ENCODE results near the gene RCL1.

Gene RCL1

DNA sequence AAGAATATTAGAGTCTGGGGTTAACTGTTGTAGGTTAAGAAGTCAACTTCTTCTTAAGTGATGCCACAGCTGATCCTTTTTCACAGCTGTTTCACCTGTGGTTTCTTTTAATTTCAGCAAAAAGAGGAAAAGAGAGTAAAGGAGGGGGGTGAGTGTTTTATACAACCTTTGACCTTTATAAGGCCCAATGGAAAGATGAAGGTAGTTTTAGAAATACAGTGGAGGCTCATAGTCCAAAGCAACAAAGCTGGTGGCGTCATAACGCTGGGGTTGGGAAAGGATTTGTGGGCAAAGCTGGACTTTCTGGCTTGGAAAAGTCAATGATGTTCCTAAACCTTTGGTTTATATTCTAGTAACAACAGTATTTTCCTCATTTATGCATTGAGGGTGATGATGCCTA is 49.5 kb downstream of the RCL1 start:
- no peak for DNase-seq (ENCODE audit: low read depth in 2 of 2)

DNA sequence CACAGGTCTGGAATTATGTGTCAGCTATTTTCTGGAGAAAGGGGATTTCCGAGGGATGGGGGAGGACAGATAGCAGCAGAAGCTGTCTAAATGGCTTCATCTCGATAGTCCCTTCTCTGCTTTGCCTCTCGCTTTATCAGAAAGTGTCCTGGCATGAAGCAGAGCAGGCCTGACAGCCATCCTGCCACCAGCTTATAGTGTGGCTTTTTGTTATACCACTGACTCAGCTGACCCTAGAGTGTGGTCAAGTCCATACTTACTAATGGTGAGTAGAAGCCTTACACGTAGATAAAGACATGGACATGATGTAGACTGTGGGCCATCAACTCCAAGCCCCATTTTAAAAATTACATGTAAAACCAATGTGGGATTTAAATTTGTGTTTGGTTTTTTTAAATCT is 50.0 kb downstream of the RCL1 start:
- no peak for DNase-seq (ENCODE audit: low read depth in 2 of 2)

- DNase-seq (ENCODE audit: low read depth in 2 of 2) = no peak
These were observed 51.5 kb downstream of the RCL1 start for GRCh38 chr9:4844056-4844838.

- DNase-seq (ENCODE audit: low read depth in 2 of 2) = no peak
These were observed 56.6 kb downstream of the RCL1 start for GRCh38 chr9:4849369-4849768.

- no peak for DNase-seq (ENCODE audit: low read depth in 2 of 2)
These were observed 58.0 kb downstream of the RCL1 start for GRCh38 chr9:4850603-4851310.

DNA sequence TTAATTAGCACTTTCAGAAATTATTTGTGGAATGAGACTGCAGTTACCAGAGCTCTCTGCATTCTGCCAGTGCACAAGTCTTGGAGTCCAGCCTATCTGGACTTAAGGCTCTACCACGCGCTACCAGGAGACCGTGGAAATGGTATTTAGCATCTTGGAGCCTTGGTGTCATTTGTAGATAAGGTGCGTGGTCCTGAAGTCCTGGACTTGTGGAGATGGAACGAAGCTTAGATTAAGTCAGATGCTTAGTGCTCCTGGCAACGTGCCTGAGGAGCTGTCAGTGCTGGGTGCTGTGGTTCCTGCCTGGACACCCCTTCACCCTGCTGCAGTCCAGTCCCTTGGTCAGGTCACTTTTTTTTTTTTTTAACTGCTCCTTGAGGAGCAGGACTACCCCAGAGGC is 59.7 kb downstream of the RCL1 start:
- no peak for DNase-seq (ENCODE audit: low read depth in 2 of 2)

GRCh38 chr9:4854265-4854590 is 61.5 kb downstream of the RCL1 start:
- DNase-seq (ENCODE audit: low read depth in 2 of 2) = no peak

GRCh38 chr9:4855841-4856240 is 63.1 kb downstream of the RCL1 start:
- no peak for DNase-seq (ENCODE audit: low read depth in 2 of 2)

DNA sequence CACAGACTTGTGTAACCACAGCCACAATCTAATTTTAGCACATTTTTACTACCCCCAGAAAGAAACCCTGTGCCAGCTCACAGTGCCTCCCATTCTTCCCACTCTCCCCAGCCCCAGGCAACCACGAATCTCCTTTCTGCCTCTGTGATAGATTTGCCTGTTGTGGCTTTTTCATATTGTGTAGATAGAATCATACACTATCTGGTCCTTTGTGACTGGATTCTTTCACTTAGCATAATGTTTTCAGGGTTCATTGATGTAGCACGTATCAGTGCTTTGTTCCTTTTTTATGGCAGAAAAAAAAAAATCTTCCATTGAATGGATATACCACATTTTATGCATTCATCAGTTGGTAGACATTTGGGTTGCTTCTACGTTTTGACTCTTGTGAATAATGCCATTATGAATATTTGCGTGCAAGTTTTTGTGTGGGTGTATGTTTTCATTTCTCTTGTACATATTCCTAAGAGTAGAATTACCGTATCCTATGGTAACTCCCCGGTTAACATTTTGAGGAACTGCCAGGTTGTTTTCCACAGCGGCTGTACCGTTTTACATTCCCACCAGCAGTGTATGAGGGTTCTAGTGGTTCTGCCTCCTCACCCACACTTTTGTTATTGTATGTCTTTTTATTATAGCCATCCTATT is 64.5 kb downstream of the RCL1 start:
- DNase-seq (ENCODE audit: low read depth in 2 of 2) = no peak

DNA sequence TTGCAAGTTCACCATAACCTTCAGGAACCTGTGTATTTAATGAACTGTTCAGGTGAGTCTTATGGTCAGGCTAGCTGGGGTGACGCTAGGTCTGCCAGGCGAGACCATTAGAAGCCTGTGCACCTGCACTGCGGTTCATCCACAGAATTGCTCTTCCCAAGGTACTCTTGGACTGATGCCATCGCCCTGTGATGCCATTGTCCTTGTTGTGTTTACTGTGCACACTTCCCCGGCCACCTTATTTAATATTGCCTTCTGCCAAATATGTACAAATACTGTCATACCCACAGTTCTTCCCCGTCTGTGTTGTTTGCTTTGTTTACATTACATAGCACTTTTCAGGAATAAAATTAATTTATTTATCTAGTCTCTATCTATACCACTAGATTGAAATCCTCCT is 66.3 kb downstream of the RCL1 start:
- no peak for DNase-seq (ENCODE audit: low read depth in 2 of 2)

GRCh38 chr9:4860383-4860782 is 67.6 kb downstream of the RCL1 start:
- no peak for DNase-seq (ENCODE audit: low read depth in 2 of 2)

GRCh38 chr9:4861145-4861544 is 68.4 kb downstream of the RCL1 start:
- DNase-seq (ENCODE audit: low read depth in 2 of 2) = no peak

DNA sequence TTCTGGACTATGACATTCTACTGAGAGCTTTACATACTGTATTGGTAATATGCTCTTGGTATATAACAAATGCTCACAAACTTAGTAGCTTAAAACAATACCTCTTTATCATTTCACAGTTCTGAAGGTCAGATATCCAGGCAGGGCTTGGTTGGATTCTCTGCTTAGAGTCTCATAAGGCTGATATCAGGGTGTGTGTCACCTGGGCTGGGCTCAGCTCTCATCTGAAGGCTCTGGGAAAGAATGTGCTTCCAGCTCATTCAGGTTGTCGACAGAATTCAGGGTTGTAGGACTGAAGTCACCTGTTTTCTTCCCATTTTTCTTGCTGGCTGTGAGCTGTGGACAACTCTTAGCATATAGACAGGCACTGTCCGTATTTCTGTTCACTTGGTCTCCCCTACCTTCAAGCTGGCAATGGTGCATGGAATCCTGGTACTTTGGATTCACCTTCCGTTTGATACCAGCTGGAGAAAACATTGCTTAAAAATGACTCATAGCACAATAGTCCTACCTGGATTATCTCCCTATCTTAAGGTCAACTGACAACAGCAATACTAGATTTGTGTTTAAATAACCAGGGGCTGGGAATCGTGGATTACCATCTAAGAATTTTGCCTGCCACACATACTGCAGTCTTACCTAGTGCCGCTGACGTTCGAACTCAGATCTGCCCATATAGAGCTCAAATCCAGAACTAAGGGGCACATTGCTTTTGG is 69.2 kb downstream of the RCL1 start:
- DNase-seq (ENCODE audit: low read depth in 2 of 2) = no peak

- peak in 1 of 2 experiments; percentile 20 for DNase-seq (ENCODE audit: low read depth in 2 of 2)
These were observed 69.9 kb downstream of the RCL1 start for GRCh38 chr9:4862506-4863250.

DNA sequence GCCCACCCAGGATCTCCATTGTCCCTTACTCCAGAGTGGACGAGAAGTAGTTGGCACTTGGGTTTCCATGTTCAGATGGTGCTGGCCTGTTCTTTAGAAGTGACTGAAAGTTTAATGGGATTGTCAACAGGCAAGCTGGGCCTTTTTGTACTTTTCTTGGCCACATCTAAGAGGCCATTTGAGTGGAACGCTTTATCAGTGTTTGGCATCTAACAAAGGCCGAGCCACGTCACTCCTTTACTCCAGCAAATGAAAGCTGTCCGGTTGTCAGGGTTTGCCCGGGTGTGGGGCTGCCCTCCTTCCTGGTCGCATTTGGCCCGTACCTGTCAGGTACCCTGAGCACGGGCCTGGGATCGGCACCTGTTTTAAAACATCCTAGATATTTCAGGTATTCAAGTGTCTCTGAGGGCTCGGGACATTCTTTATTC is 71.5 kb downstream of the RCL1 start:
- no peak for DNase-seq (ENCODE audit: low read depth in 2 of 2)

- DNase-seq (ENCODE audit: low read depth in 2 of 2) = no peak
These were observed 72.0 kb downstream of the RCL1 start for GRCh38 chr9:4864698-4865097.

DNA sequence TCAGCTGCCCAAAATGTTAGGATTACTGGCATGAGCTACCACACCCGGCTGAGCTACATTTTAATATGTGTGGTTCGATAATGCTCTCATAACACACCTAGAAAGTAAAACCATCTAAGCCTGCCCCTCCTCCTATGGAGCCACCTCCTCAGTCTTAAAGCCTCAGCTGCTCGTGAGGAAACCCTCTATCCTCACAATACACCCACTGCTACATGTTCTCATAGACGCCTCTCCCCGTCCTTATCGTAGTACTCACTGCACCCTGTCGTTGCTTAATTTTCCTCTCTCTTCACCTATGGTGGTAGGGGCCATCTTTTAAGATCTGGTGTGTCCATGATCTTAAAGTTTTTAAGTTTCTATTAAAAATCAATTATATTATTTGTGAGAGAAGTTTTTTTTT is 72.9 kb downstream of the RCL1 start:
- DNase-seq (ENCODE audit: low read depth in 2 of 2) = no peak

- no peak for DNase-seq (ENCODE audit: low read depth in 2 of 2)
These were observed 73.7 kb downstream of the RCL1 start for GRCh38 chr9:4866239-4866969.

GRCh38 chr9:4873066-4873465 is 80.3 kb downstream of the RCL1 start:
- DNase-seq (ENCODE audit: low read depth in 2 of 2) = no peak

GRCh38 chr9:4875559-4875958 is 82.8 kb downstream of the RCL1 start:
- no peak for DNase-seq (ENCODE audit: low read depth in 2 of 2)

DNA sequence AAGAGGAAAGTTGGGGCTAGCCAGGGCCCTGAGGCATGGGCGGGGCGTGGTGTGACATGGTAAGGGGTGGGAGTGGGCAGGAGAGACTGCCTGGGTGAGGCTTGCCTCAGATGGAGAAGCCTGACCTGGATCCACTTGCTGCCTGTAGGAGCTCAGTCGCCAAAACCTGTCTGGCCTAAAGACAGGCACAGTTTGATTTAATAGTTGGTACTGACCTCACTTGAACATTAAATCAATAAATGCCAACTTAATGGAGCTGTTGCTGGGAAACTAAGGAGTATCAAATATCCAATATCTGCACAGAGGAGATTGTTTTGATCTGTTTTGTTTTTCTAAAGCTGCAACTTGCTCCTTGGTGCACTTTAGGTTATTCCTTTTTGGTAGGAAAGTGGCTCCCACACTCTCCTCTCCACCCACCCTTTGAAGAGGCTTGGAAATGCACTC is 86.4 kb downstream of the RCL1 start:
- DNase-seq (ENCODE audit: low read depth in 2 of 2) = no peak

All from fibroblast of skin of left biceps (primary cell).